Measurements from ENCODE around the gene PPM1D.
"Not testable (repeated sequence)": the region's sequence is repeated elsewhere in the genome, so short reads cannot be mapped to it uniquely, and the experiment has no call there.

The PPM1D gene

DNA sequence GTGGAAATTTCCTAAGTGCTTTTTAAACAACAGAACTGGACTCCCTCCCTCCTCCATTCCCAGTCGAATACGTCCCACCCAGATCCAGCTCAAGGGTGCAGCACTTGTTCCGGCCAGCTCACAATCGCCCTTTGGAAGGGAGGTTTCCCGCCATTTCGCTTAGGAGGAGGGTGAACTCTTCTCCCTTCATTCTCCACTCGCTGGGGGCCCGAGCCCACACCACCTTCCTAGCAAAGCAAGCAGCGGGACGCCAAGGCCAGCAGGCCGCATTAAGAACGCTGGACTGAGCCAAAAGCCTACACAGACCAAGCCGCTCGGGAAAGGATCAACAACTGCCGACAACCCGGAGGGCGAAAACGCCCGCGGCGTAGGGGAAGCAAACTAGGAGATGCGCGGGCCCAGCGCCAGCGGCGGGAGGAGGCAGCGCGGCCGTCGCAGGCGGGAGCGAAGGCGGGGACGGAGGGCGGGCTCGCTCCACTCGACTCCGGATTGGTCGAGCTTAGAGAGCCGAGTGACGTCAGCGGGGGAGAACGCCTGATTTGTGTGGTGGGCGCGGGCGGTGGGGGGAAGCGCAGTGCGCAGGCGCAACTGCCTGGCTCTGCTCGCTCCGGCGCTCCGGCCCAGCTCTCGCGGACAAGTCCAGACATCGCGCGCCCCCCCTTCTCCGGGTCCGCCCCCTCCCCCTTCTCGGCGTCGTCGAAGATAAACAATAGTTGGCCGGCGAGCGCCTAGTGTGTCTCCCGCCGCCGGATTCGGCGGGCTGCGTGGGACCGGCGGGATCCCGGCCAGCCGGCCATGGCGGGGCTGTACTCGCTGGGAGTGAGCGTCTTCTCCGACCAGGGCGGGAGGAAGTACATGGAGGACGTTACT lies at the start of gene PPM1D:
Gene PPM1D, plus strand, starts transcription at position 574 of the 870 bp plus-strand sequence. Its CDS starts 222 bp downstream, at position 796.
- in situ Hi-C loops (cut with MboI; ENCODE audit: low sequenced_read_pairs): no loop called here

DNA sequence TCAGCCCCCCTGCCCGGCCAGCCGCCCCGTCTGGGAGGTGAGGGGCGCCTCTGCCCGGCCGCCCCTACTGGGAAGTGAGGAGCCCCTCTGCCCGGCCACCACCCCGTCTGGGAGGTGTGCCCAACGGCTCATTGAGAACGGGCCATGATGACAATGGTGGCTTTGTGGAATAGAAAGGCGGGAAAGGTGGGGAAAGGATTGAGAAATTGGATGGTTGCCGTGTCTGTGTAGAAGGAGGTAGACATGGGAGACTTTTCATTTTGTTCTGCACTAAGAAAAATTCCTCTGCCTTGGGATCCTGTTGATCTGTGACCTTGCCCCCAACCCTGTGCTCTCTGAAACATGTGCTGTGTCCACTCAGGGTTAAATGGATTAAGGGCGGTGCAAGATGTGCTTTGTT lies 47.7 kb upstream of the PPM1D start:
- in situ Hi-C loops (cut with MboI; ENCODE audit: low sequenced_read_pairs): not testable (repeated sequence)

DNA sequence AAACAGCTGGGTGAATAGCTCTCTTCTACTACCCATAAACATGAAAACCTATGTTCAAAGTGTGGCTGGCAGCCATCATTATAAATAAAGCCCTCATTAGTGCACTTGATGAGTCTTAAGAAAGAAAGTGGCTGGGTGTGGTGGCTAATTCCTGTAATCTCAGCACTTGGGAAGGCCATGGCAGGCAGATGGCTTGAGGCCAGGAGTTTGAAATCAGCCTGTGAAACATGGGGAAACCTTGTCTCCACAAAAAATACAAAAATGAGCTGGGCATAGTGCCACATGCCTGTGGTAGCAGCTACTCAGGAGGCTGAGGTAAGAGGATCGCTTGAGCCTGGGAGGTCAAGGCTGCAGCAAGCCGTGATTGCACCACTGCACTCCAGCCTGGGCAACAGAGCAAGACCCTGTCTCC lies 45.6 kb upstream of the PPM1D start:
- in situ Hi-C loops (cut with MboI; ENCODE audit: low sequenced_read_pairs): no loop called here

DNA sequence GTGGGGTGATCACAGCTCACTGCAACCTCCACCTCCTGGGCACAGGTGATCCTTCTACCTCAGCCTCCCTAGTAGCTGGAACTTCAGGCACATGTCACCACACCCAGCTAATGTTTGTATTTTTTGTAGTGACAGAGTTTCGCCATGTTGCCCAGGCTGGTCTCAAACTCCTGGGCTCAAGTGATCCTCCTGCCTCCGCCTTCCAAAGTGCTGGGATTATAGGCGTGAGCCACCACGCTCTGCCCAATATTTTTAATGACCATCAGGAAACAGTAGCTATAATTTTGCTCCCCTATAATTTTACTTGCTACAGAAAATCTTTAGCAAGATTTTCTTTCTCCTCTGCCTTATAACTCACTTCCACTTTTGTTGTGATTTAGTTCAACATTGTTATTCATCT lies 44.2 kb upstream of the PPM1D start:
- in situ Hi-C loops (cut with MboI; ENCODE audit: low sequenced_read_pairs): no loop called here

DNA sequence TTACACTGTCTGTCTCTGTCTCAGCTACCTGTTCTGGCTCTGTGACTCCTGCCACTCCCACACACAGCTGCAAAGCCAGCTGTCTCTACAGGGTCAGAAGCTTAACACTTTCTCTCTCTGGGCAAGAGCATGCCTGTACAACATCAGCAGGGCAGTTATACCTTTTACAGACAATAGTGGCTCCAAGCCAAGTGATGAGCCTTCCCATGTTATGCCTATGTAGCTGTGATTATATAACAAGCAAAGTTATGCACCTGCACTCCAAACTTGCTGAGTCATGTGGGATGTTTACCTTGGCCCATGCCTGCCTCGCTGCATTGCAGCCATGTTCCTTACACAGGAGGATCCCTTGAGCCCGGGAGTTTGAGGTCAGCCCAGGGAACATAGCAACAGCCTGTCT lies 42.2 kb upstream of the PPM1D start:
- in situ Hi-C loops (cut with MboI; ENCODE audit: low sequenced_read_pairs): no loop called here

DNA sequence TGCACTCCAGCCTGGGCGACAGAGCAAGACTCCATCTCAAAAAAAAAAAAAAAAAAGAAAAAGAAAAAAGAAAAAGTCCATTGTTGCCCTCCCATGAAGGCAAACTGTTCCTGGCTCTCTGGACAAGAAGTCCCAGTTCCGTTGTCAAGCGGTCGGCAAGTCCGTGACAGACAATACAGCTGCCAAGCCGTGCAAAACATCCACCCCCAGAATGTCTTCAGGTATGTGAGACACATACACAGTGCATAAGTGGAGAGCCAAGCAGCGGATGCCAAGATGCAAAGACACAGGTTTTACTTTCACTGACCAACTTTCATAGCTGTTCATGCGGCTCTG lies 40.4 kb upstream of the PPM1D start:
- in situ Hi-C loops (cut with MboI; ENCODE audit: low sequenced_read_pairs): no loop called here

DNA sequence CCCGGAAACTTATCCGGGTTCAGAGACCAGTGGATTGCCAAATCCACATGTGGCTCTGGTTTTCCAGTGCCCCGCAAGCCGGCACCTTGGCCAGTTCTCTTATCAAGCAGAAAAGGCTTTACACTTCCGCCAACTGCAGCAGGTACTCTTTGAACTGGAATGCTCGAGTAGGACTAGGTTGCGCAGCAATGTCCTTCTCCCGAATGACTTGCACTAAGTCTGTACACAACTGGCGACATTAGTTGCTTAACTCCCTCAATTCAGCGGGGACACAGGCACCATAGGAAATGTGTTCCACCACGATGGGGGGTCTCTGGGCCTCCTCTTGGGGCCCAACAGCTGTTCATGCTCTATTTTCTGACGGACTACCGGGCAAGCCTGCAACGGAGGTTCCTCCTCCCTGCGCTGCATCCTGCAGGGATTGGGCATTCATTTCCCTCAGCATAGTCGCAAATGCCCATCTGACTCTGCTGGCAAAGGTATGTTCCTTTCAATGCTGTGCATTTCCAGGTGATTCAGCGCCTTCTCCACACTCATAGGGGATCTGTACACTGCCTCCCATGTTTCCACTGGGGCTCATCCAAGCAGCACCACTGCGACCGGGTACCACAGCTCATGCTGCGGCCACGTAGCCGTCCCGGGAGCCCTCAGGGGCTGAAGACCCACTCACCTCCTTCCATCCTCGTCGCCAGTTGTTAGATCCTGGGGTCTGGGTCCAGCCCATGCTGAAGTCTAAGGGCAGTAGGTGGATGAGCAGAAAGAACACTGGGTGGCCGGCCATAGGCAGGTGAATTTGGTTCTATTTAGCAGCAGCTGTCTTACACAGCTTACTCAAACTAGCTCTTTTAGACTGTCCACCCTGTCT lies 39.8 kb upstream of the PPM1D start:
- in situ Hi-C loops (cut with MboI; ENCODE audit: low sequenced_read_pairs): no loop called here

DNA sequence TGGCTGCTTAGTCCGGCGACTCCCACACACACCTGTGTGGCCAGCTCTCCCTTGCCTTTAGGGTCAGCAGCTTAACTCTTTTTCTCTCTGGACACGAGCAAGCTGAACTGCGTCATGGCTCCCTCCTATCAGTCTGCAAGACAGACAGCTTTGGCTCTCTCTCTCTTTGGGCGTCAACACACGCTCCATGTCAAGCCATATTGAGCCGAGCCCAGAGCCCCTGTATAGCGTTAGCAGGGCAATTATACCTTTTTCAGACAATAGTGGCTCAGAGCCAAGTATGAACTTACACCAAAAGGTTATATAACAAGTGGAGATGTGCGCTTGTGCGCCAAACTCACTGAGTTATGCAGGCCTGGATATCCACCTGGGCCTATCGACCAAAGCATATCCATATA lies 39.1 kb upstream of the PPM1D start:
- in situ Hi-C loops (cut with MboI; ENCODE audit: low sequenced_read_pairs): no loop called here

DNA sequence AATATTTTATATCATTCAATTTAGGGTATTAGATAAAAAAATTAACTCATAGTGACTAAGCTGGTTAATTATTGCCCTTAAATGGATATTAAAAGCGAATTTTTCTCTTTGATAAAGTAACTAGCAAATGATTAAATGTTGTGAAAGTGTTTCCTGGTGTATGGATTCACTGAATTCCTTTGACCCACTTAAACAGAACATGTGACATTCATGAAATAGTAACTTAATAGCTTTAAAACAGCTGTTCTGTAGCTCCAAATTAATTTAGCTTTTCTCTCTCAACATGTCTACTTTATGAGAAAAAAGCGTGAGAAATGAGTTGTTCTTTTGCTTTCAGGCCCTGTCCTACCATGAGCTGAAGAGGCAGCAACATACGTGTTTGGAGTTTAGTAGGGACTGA lies 37.6 kb upstream of the PPM1D start:
- in situ Hi-C loops (cut with MboI; ENCODE audit: low sequenced_read_pairs): no loop called here

DNA sequence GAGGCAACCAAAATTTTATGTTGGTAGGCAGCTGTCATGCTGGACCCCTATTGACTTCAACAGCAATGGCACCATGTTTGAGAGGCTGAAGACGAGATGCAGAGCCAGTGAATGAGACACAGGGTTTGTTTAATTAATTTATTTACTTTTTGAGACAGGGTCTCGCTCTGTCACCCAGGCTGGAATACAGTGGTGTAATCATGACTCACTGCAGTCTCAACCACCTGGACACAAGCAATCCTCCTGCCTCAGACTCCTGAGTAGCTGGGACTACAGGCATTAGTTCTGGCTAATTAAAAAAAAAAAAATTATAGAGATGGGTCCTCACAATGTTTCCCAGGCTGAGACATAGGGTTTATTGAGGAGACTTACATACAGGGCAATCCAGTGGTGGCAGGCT lies 36.2 kb upstream of the PPM1D start:
- in situ Hi-C loops (cut with MboI; ENCODE audit: low sequenced_read_pairs): no loop called here

DNA sequence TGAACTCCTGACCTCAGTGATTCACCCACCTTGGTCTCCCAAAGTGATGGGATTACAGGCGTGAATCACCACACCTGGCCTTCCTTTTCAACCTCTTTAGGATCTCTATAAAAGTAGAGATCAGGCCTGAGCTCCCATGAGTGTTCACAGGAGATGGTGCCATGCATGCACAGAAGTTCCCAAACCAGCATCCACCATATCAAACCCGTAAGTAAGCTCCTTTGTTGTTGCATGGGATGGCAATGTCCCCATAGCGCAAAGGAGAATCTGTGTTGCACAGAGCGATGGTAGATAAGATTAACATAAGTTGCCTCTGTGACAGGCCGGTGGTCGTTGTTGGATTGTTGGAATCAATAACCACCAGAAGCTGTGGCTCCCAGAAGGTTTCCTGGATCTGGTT lies 34.8 kb upstream of the PPM1D start:
- in situ Hi-C loops (cut with MboI; ENCODE audit: low sequenced_read_pairs): no loop called here

DNA sequence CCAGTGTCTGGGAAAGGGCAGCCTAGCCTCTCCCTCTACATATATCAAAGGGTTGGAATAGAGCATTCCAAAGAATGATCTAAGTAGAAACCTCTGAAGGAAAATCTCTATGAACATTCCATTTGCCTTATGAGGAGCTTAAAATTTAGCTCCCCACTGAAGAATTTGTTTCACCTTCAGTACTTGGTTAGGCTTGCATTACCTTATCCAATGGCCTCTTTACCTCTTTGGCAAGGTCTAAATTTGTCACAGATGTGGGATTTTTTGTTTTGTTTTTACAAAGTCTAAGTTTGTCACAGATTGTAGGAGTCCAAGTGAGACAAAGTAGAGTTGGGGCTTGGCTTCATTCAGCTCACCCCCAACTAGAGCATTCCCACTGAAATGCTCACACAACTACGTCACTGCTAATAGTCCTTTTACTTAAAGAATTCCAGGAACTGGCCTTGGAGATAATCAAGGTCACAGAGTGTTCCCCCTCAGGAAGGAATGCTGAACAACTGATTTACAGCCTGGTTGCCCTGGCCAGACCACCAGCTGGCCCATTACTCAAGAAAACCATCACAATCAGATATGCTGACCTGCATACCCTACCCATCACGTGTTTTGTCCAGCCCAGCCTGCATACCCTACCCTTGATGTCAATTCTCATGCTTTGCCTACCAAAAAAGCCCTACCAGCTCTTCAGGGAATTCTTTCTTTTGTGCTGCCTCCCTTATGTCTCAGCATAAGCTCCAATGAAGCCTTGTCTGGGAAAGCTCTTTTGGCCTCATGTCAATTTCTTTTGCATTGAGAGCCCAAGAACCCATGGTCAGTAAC lies 26.5 kb upstream of the PPM1D start:
- in situ Hi-C loops (cut with MboI; ENCODE audit: low sequenced_read_pairs): no loop called here

DNA sequence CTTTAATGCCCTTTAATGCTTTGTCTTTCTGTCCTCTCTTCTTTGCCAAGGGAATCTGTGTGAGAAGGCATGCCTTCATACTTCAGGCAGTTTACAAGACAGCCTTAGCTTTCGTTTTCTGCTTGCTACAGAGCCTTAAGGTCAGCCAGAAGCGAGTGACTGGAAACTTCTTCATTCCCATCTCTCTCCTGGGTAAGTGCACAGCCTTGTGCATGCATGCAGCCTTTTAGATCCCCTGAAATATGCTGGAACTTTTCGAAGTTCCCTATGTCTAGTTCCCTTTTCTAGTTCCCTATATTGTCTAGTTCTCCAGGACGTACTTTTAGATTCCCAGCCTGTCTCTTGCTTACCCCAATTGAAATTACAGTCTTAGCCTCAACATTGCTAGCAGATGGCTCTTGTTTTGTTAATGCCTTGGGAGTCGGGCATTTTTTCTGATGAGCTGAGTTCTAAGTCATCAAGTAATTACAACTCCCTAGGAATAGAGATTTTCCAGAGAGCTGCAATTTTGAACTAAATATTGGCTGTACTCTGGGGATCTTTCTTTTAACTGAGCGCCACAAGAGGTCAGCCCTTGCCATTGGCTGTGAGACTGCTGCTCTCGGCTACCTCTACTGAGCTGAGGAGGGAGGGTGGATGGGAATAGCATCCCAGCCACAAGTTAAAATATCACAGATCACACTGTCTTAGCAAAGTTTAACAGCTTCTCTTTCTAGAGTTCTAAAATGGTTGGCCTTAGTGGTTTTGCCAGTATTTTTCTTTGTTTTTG lies 22.7 kb upstream of the PPM1D start:
- in situ Hi-C loops (cut with MboI; ENCODE audit: low sequenced_read_pairs): no loop called here

DNA sequence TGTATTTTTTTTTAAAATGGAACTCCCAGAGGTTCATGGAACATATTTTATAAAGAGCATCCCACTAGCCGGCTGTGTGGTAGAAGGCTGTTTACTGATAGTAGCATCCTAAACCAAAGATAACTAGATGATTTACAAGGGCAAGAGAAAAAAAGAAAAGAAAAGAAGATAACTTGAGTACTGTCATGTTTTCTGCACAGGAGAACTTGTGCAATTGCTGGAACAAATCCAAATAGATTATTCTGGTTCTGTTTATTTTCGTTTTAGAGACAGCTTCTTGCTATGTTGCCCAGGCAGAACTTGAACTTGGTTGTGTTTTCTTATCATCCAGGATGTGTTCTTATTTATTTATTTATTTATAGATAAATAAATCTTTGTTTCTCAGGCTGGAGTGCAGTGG lies 20.9 kb upstream of the PPM1D start:
- in situ Hi-C loops (cut with MboI; ENCODE audit: low sequenced_read_pairs): no loop called here

DNA sequence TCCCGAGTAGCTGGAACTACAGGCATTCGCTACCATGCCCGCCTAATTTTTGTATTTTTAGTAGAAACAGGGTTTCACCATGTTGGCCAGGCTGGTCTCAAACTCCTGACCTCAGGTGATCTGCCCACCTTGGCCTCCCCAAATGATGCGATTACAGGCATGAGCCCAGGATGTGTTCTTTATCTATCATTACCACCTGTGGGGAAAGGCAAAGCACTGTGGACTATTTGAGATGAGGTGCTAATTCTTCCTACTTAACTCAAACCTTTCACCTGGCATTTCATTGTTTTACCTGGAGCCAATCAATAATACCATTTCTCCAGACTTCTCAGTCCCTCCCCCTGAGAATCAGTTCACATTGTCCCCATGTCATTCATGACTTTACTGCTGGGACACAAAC lies 20.4 kb upstream of the PPM1D start:
- in situ Hi-C loops (cut with MboI; ENCODE audit: low sequenced_read_pairs): no loop called here

DNA sequence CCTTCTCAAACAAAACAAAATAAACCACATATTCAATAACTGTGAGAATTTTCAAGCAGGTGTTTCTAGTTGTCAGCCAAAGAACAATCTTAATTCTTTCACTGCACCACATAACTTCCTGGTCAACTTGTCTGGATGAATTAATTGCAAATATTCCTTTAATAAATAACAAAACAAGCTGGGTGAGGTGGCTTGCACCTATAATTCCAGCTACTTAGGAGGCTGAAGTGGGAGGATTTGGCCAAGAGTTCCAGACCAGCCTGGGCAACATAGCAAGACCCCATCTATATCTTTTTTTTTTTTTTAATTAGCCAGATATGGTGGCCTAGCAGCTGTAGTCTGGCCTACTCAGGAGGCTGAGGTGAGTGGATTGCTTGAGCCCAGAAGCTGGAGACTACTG lies 17.0 kb upstream of the PPM1D start:
- in situ Hi-C loops (cut with MboI; ENCODE audit: low sequenced_read_pairs): no loop called here

DNA sequence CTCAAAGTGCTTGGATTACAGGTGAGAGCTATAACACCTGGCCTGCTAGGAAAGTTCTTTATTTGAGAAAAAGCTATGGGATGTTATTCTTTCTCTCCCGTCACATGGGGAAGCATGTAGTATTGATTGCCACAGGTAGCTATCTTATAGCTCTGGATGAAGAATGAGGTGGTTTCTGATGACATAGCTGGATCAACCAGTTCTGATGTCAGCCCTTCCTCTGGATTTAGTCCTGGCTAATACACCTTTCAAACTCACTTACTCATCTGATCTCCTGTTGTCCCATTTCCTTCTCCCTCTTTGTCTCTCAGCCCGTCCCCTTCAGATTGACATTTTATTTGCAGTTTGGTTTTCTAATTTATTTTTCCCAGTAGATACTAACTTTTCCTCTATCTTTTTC lies 14.1 kb upstream of the PPM1D start:
- in situ Hi-C loops (cut with MboI; ENCODE audit: low sequenced_read_pairs): no loop called here

DNA sequence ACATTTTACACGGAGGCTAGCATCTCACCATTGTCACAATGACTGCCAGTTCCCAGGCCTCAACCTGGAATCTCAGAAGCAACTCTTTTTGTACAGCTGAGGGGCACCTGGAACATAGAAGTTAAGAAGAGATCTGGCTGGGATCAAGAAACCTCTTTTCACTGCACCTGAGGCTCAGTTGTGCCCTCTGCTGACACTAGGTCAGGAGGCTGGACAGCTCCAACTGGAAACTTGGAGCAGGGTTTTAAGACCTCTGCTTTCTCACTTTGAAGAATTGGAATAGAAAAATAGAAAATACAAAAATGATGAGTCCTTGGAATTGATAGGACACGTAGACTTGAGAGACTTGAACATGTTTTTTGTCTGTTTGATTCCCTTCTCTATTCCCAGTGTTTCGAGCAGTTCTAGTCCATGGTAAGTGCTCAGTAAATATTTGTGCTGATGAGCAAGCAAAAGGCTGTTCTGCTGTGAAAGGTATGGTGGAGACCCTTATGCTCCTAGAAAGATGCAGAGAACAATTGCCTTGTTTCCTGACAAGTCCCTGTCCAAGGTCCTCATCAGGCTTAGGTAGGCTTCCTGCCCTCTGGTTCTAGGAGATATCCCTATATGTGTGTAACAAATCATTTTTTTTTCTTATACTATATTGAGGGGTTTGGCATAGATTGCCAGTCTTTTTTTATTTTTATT lies 13.6 kb upstream of the PPM1D start:
- in situ Hi-C loops (cut with MboI; ENCODE audit: low sequenced_read_pairs): no loop called here

DNA sequence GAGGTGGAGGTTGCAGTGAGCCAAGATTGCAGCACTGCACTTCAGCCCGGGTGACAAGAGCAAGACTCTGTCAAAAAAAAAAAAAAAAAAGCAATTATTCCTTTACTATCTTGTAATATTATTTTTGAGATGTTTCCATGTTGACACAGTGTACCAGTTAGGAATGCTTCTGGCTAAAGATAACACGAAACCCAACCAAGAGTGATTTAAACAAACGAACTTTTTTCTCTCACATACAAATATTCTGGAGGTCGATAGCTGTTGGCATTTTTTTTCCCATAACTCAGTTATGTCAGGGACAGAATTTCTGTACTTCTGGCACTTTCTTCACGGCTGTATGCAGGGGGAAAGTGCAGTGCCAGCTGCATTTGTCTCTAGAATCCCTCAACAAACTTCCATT lies 9.9 kb upstream of the PPM1D start:
- in situ Hi-C loops (cut with MboI; ENCODE audit: low sequenced_read_pairs): no loop called here

DNA sequence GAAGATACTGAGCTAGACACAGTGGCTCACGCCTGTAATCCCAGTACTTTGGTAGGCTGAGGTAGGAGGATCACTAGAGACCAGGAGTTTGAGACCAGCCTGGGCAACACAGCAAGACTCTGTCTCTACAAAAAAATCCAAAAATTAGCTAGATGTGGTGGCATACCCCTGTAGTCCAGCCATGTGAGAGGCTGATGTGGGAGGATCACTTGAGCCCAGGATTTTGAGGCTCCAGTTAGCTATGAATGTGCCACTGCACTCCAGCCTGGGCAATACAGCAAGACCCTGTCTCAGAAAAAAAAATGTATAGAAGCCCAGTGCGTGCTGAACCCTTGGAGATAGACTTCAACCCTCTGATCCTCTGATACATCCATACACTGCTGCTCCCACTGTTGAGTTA lies 7.2 kb upstream of the PPM1D start:
- in situ Hi-C loops (cut with MboI; ENCODE audit: low sequenced_read_pairs): no loop called here
